NCI-H128 (cell line): Measurements from ENCODE around the gene HECTD4.
"Not testable (repeated sequence)": the region's sequence is repeated elsewhere in the genome, so short reads cannot be mapped to it uniquely, and the experiment has no call there.

ENCODE experiments used
- DNase-seq: peaks from one replicate; lab custom pipeline; 2025; ENCODE audit not compliant: unreplicated experiment; lab: John Stamatoyannopoulos, UW

HECTD4 gene

GRCh38 chr12:112282920-112283319 lies 99.3 kb downstream of the HECTD4 start:
- no peak for DNase-seq

- DNase-seq = no peak
Observed at GRCh38 chr12:112275836-112276235, 106.4 kb downstream of the HECTD4 start.

- DNase-seq = no peak
Observed at GRCh38 chr12:112275207-112275606, 107.0 kb downstream of the HECTD4 start.

- DNase-seq = no peak
Observed at GRCh38 chr12:112270673-112271072, 111.6 kb downstream of the HECTD4 start.

- DNase-seq = no peak
Observed at GRCh38 chr12:112266473-112266872, 115.8 kb downstream of the HECTD4 start.

GRCh38 chr12:112261559-112261958 lies 120.7 kb downstream of the HECTD4 start:
- no peak for DNase-seq

- no peak for DNase-seq
Observed at GRCh38 chr12:112258926-112259325, 123.3 kb downstream of the HECTD4 start.

- no peak for DNase-seq
Observed at GRCh38 chr12:112256780-112257179, 125.5 kb downstream of the HECTD4 start.

GRCh38 chr12:112252184-112252583 lies 130.0 kb downstream of the HECTD4 start:
- DNase-seq = no peak

- DNase-seq = not testable (repeated sequence)
Observed at GRCh38 chr12:112244902-112245301, 137.3 kb downstream of the HECTD4 start.

- no peak for DNase-seq
Observed at GRCh38 chr12:112243255-112244110, 138.7 kb downstream of the HECTD4 start.

GRCh38 chr12:112241176-112241575 lies 141.1 kb downstream of the HECTD4 start:
- no peak for DNase-seq

GRCh38 chr12:112239881-112240280 lies 142.3 kb downstream of the HECTD4 start:
- DNase-seq = no peak

- no peak for DNase-seq
Observed at GRCh38 chr12:112239020-112239419, 143.2 kb downstream of the HECTD4 start.

- no peak for DNase-seq
Observed at GRCh38 chr12:112238441-112238840, 143.8 kb downstream of the HECTD4 start.

- DNase-seq = no peak
Observed at GRCh38 chr12:112236786-112237185, 145.4 kb downstream of the HECTD4 start.

GRCh38 chr12:112236386-112236785 lies 145.8 kb downstream of the HECTD4 start:
- DNase-seq = no peak

- no peak for DNase-seq
Observed at GRCh38 chr12:112234303-112234702, 147.9 kb downstream of the HECTD4 start.

GRCh38 chr12:112233242-112233641 lies 149.0 kb downstream of the HECTD4 start:
- no peak for DNase-seq

- DNase-seq = no peak
Observed at GRCh38 chr12:112230136-112230535, 152.1 kb downstream of the HECTD4 start.

- DNase-seq = no peak
Observed at GRCh38 chr12:112226768-112227167, 155.5 kb downstream of the HECTD4 start.

GRCh38 chr12:112220628-112221027 lies 161.6 kb downstream of the HECTD4 start:
- DNase-seq = not testable (repeated sequence)

GRCh38 chr12:112219195-112219594 lies 163.0 kb downstream of the HECTD4 start:
- no peak for DNase-seq
